ENCODE data around the gene PDE3A.

GRCh38 chr12:20383612-20384011, 15.3 kb downstream of the PDE3A start:
- TF ChIP-seq CTCF (conservative IDR thresholded peaks at IDR 0.05; ENCODE audit: low read length): peak; percentile 28
- TF ChIP-seq EZH2phosphoT487 (IDR thresholded peaks at IDR 0.05; ENCODE audit: borderline replicate concordance): no peak

Data from Loucy (cell line).